ENCODE results near the gene SRPRA.

The SRPRA gene

DNA sequence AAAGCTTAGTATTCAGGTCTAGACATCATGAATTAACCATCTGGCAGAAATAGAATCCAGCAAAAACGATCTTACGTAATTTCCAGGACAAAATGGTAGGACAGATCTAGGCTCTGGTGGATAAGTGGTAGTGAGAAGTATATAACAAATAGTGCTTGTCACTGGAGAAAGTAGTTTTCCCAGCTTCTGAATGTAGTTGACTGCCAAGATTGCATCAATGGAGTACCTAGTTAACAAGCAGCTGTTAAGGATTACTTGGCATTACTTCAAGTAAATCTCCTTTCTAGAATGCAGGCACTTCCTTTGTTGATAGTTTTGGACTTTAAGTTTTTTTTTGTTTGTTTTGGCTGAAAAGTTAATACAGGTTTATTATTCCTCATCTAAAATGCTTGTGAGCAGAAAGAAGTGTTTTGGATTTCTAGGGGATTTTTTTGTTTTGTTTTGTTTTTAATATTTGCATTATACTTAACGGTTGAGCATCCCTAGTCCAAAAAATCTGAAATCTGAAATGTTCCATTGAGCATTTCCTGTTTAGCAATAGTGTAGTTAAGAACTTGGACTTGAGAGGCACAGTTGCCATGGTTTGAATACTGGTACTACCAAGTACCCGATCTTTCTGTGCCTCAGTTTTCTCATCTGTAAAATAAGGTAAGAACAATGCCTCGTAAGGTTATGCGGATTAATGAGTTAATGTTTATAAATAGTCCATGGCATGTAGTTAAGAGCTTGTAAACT lies 36.8 kb downstream of the SRPRA start:
- no peak for DNase-seq (ENCODE audit: extremely low read depth in 1 of 2, low read depth in 1 of 2)

DNA sequence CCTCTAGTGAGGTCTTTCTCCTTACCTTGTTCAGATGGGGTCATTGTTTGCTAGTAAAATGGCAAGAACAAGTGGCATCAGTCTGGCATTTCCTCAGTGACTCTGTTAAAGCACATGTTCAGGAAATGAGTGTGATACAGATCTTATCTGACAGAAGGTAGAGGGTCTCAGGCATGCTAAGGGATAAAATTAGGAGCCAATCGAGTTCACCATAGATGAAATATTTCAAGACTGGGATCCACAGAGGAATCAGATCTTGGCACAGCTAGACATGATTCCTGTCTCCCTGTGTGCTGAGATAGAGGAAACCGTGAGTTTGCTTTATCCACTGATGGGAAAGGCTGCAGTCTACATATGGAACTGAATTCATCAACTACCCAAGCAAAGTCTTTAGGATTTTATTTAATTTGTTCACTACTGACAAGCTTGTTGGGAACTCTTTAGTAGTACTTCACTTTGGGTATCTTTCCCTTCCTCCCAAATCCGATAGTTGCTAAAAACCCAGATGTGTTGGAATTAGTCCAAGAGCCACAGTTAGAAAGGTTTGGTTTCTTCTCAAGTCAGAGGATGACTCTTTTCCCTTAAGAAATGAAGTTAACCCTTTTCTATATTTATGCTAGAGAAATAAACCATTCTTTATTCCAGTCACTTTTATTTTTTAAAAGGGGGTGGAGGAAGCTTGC lies 38.7 kb downstream of the SRPRA start:
- DNase-seq (ENCODE audit: extremely low read depth in 1 of 2, low read depth in 1 of 2): no peak

DNA sequence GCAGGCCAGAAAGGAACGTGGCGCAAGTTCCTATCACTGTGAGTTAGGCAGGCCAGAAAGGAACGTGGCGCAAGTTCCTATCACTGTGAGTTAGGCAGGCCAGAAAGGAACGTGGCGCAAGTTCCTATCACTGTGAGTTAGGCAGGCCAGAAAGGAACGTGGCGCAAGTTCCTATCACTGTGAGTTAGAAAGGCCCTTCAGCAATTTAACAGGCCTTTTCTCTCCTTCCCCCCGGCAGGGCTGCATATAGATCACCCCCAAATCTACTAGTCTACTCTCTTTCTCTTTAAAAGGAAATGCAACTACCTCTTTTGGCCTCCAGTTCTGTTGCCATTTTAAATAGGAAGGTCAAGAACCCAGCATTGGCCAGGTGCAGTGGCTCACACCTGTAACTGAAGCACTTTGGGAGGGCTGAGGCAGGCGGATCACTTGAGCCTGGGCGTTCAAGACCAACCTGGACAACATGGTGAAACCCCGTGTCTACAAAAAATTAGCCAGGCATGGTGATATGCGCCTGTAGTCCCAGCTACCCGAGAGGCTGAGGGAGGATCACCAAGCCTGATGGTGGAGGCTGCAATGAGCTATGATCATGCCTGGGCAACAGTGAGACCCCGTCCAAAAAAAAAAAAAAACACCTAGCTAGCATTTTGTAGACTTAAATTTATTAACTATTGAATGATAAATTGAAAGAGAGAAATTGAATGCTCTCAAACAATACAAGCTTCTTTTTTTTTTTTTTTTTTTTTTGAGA lies 42.2 kb downstream of the SRPRA start:
- no peak for DNase-seq (ENCODE audit: extremely low read depth in 1 of 2, low read depth in 1 of 2)

DNA sequence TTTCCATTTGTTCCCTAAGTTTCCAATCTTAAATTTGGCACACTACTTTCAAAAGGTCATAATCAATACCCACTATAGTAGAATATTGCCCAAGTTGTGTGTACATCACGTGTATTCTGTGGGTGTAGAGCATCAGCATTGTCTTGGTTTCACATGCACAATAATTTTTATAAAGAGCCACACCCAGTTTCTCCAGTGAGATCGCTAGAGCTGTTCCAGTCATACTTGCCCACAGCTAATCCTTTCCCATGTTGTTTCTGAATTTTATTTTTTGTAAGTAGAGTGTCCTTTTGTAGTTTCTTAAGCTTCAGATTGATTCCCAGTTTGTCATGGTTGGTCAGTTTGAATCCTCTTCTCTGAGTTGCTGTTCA lies 43.4 kb downstream of the SRPRA start:
- DNase-seq (ENCODE audit: extremely low read depth in 1 of 2, low read depth in 1 of 2): no peak

DNA sequence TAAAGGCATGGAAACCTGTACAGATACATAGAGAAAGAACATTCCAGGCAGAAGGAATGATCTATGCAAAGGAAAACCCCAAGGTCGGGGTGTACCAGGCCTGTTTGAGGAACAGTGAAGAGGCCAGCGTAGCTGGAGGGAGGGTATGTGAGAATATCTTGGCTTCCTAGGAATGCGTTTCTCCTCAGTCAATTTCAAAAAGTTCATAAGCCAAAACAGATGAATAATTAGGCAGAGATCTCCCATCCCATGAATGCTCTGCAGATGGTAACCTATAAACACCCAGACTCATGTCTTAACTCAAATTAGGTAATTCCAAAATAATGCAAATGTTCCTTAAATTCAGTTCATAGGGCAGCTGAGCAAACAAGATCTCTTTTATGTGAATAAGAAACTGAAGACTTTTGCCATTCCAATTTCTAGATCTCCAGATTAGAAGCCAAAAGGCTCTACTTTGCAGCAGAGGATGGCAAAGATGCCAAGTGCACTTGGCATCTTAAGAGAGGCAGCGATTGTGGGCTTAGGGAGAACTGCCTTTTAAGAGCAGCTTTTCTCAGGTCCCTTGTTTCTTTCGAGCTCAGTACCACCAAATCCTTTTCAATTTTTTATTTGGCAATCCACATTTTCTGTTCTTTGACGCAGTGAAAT lies 43.9 kb downstream of the SRPRA start:
- DNase-seq (ENCODE audit: extremely low read depth in 1 of 2, low read depth in 1 of 2): no peak

DNA sequence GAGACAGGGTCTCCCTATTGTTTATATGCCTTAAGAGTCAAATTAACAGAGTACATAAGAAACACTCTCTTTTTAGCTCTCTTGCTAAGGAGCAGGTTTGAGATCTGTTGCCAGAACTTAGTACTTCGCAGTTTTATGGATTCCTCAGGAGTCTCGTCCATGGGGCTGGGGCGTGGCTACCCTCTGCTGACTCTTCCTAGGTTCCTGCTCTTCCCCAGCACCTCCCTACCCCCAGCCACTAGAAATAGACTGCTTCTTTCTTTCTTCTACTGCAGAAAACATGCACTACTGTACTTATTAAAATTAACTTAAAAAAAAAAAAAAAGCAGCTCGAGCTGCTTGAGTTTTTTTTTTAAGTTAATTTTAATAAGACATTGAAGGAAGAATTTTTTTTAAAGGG lies 49.1 kb downstream of the SRPRA start:
- DNase-seq (ENCODE audit: extremely low read depth in 1 of 2, low read depth in 1 of 2): no peak

DNA sequence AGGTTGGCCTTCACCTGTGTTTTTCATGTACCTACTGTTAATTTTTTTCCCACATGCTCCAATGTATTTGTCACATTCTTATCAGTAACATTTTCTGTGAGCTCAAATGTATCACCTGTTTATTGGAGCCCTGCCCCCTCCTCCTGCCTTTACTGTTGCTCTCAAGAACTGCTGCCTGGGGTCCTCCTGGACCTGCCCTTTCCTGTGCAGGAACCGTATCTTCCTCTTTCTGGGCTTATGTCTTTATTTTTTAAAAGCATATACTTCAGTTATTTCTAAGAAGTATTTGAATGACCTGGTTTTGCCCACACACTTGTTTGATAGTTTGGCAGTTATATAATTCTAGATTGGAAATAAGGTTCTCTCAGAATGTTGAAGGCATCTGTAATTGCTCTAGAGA lies 51.2 kb downstream of the SRPRA start:
- DNase-seq (ENCODE audit: extremely low read depth in 1 of 2, low read depth in 1 of 2): no peak

DNA sequence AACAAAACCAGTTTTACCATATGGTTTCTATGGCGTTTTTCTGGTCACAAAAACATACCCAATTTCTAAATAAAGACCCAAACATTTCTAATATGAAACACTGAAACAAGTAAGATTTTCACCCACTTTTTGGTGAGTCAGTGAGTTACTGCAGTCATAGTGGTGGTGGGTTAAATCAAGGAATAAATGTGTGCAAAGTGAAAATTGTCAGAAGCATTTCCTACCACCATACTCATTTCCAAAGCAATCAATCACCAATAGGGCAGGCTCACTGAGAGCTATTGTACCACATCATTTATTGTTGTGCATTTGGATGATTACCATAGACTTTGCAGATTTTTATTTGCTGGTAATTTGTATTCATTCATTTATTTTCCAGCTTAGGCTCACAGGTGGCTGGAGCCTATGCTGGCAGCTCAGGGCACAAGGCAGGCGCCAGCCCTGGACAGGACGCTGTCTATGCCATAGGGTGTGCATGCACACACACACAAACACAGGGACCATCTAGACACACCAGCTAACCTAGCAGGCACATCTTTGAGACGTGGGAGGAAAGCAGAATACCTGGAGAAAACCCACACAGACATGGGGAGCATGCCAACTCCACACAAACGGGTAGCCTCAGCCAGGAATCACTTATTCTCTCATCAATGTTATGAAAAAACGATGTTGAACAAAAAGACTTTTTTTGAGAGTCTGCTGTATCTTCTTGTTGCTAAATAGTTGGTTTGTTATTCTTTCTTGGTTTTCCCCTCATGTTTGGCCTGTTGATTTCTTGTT lies 52.0 kb downstream of the SRPRA start:
- DNase-seq (ENCODE audit: extremely low read depth in 1 of 2, low read depth in 1 of 2): no peak

DNA sequence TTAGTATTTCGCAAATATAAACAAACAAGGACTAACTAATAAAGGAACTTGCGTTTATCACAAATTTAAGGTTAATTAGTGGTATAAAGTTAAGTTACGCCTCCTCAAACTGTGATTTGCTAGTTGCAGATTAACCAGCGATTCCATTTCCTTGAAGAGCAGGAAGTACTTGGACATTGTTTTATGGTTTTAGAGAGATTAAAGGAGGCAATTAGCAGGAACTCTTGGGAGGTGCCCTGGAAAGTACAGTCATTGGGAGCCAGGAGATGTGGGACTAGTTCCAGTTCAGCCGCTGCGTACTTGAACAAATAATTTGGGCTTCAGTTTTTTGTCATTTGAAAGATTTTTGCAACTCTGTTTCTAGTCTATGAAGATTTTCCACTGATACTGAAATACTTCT lies 53.9 kb downstream of the SRPRA start:
- no peak for DNase-seq (ENCODE audit: extremely low read depth in 1 of 2, low read depth in 1 of 2)

DNA sequence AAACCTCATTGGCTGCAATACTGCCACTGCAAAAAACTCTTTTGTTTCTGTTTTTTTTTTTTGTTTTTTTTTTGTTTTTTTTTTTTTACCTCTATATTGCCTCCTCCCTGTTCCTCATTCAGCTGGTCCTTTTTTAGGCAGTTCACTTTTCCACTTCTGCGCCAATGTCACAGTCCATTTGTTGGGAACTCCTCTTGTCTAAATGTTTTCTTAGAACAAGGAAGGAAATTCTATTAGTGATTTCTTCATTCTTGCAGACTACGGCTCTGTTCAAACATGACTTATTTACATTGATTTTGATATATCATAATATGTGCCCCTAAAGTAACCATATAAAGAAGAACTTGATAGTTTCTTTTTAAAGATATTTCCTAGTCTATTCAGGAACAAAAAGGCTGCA lies 54.3 kb downstream of the SRPRA start:
- DNase-seq (ENCODE audit: extremely low read depth in 1 of 2, low read depth in 1 of 2): no peak
